OCI-LY7 (cell line): Measurements from ENCODE around the gene PRTN3.

Source experiments
- EZH2phosphoT487 ChIP-seq: fragments of 200-600 bp; sonication (generic); IDR thresholded peaks from 2 replicates; pipeline ENCODE4 v1.6.1; 2018; ENCODE audit warnings: low read depth, borderline replicate concordance, mild to moderate bottlenecking, mixed run types, antibody characterized with exemption, low read length, moderate library complexity, mixed read lengths
- TF ChIP-seq, protein P1 (sequence below): fragments of 200-600 bp; sonication (generic); conservative IDR thresholded peaks from 2 replicates; pipeline ENCODE4 v1.5.1; 2014; ENCODE audit warnings: mild to moderate bottlenecking, antibody characterized with exemption, low read length, moderate library complexity, mixed read lengths

DNA sequence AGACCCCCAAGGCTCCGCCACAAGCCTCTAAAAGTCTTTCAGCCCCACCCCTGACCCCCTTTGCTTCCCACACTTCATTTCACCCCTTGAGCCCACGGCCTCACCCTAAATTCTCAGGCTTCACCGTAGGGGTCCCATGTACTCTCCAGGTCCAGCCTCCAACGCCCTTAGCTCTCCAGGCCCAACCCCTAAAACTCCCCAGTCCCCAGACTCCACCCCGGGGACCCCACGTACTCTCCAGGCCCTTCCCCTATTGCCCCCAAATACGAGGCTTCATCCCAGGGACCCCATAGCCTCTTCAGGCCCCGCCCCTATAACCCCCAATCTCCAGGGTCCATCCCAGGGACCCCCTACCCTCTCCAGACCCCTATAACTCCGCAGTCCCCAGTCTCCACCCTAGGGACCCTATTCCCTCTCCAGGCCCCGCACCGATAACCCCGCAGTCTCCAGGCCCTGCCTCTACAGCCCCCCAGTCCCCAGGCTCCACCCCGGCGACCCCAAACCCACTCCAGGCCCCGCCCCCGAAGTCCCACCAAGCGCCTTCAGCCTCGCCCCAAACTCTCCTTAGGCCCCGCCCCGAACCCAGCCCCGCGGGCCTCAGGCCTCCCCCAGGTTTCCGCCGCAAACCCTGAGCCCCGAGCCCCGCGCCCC, 51.6 kb downstream of the PRTN3 start:
- TF ChIP-seq, protein P1, sequence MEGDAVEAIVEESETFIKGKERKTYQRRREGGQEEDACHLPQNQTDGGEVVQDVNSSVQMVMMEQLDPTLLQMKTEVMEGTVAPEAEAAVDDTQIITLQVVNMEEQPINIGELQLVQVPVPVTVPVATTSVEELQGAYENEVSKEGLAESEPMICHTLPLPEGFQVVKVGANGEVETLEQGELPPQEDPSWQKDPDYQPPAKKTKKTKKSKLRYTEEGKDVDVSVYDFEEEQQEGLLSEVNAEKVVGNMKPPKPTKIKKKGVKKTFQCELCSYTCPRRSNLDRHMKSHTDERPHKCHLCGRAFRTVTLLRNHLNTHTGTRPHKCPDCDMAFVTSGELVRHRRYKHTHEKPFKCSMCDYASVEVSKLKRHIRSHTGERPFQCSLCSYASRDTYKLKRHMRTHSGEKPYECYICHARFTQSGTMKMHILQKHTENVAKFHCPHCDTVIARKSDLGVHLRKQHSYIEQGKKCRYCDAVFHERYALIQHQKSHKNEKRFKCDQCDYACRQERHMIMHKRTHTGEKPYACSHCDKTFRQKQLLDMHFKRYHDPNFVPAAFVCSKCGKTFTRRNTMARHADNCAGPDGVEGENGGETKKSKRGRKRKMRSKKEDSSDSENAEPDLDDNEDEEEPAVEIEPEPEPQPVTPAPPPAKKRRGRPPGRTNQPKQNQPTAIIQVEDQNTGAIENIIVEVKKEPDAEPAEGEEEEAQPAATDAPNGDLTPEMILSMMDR = no peak
- no peak for TF ChIP-seq EZH2phosphoT487
